GM21619 (cell line): ENCODE measurements around the gene ANKRD33B.
A peak's percentile ranks its signal among the peaks of the same experiment; 100 is the strongest.
"Not testable (repeated sequence)": the region's sequence is repeated elsewhere in the genome, so short reads cannot be mapped to it uniquely, and the experiment has no call there.

Experiments
- ATAC-seq: cut with Tn5 transposase; IDR thresholded peaks from one replicate; pipeline ENCODE4 v1.9.1; 2021; ENCODE audit not compliant: unreplicated experiment

Gene ANKRD33B

DNA sequence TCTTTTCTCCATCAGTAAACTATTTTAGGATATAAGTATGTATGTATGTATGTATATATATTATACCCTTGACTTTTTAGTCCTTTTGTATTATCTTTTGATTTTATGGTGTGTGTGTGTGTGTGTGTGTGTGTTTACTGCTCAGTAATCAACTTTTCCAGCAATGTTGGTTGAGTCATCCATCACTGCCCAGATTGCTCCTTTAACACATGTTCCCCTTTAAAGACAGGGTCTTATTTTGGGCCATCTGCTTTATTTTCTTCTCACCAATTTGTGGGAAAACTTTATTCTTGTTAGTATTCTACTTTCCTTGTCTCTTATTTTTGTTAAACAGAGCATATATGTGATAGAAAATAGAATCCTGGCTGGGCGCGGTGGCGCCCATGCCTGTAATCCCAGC, 28.1 kb downstream of the ANKRD33B start:
- ATAC-seq, result no peak

GRCh38 chr5:10592601-10593000, 28.7 kb downstream of the ANKRD33B start:
- peak; percentile 47 for ATAC-seq

DNA sequence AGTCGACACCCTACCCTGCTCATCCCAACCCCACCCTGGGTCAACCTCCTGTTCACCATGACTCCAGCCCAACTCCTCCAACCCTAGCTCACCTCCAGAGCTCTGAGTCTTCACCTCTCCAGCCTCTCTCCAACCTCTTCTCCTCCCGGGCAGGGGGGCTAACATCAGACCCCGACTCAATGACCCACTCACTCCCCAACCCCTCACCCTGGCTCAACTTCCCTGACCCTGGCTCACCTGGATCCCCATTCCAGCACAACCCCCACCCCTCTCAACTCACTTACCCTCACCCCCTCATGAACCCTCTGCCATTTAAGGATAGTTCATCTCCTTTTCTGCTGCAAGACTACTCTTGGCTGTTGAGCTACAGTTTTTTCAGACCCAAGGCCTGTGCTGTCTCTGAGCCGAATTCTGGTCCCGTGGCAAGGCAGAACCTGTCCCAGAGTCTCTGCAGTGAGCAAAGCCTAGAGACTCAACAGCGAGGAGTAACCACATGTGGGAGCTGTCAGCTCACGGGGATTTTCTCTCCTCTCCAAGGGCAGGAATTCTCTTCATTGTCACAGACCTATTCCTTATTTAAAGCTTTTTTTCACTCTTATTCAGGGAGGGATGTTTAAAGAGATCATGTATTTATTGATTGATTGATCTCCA, 29.8 kb downstream of the ANKRD33B start:
- no peak for ATAC-seq

DNA sequence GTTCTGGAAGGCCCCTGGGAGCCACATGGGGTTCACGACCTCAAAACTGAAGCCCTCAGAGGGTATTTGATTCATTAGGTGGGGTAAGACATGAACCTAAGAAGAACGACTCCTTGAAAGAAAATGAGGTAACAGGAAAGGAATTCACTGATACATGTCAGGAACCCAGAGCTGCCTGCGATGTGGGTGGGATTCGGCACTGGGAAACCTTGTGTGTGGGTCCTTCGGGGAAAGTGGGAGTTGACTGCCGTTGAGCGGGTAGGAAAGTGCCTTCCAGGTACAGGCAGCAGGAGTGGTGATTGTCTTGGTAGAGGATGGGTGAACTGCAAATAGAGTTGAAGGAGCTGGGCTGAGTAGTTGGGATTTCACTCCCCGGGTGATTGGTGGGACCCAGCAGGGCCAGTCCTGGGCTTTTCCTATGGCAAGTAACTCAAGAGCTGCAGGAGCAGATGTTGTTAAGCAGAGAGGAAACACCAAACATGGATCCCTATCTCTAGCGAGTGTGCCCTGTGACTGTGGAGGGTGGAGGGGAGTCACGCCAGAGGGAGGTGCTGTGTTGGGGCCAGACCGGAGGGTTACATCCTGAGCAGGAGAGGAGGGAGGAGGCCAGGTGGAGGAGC, 30.8 kb downstream of the ANKRD33B start:
- no peak for ATAC-seq

DNA sequence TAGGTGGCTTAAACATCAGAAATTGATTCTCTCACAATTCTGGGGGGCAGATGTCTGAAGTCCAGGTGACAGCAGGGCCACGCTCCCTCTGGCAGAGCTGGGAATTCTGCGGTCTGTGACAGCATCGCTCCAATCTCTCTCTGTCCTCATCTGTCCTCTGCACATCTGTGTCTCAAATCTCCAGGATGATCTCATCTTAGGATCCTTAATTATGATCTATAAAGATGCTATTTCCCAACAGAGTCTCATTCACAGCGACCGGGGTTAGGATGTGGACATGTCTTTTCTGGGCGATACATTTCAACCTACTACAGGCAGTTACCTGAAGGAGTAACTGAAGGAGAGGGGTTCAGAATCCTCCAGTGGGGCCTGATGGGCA, 31.4 kb downstream of the ANKRD33B start:
- no peak for ATAC-seq

GRCh38 chr5:10595672-10596309, 31.9 kb downstream of the ANKRD33B start:
- peak; percentile 35 for ATAC-seq

- no peak for ATAC-seq
Observed at GRCh38 chr5:10596310-10596703, 32.4 kb downstream of the ANKRD33B start.

- ATAC-seq, result no peak
Observed at GRCh38 chr5:10596886-10597451, 33.1 kb downstream of the ANKRD33B start.

- no peak for ATAC-seq
Observed at GRCh38 chr5:10599113-10599512, 35.2 kb downstream of the ANKRD33B start.

- ATAC-seq, result no peak
Observed at GRCh38 chr5:10599862-10600284, 36.0 kb downstream of the ANKRD33B start.

- peak; percentile 68 for ATAC-seq
Observed at GRCh38 chr5:10600626-10601245, 36.9 kb downstream of the ANKRD33B start.

GRCh38 chr5:10601246-10602030, 37.6 kb downstream of the ANKRD33B start:
- ATAC-seq, result peak; percentile 40

- ATAC-seq, result no peak
Observed at GRCh38 chr5:10602031-10602806, 38.3 kb downstream of the ANKRD33B start.

DNA sequence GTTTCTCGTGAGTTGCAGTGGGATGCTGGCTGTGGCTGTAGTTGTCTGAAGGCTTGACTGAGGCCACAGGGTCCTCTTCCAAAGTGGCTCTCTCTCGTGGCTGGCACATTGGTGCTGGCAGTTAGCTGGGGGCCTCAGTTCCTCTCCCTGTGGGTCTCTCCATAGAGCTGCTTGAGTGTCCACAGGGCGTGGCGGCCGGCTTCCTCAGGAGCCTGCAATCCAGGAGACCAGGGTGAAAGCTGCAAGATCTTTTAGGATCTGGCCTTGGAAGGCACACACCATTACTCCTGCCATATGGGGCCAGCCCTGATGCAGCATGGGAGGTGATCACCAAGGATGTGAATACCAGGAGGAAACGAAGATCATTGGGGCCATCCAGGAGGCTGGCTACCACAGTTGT, 41.1 kb downstream of the ANKRD33B start:
- no peak for ATAC-seq

GRCh38 chr5:10606632-10607022, 42.8 kb downstream of the ANKRD33B start:
- not testable (repeated sequence) for ATAC-seq

- ATAC-seq, result peak; percentile 82
Observed at GRCh38 chr5:10607023-10607665, 43.3 kb downstream of the ANKRD33B start.

GRCh38 chr5:10607666-10608073, 43.8 kb downstream of the ANKRD33B start:
- peak; percentile 61 for ATAC-seq

GRCh38 chr5:10608081-10608480, 44.2 kb downstream of the ANKRD33B start:
- not testable (repeated sequence) for ATAC-seq

DNA sequence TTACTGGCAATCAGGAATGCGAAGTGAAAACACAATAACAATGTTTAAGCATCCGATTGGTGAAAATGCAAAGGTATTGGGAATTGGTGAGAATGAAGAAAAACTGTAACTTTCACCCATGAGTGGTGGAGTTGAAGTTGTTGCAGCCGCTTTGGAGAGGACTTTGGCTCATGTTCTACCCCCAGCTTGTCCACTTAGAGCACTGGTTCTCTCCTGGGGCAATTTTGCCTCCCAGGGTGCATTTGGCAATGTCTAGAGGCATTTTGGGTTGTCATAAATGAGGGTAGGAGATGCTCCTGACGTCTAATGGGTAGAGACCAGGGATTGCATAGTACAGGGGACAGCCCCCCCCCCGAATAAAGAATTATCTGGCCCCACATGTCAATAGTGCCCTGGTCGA, 46.2 kb downstream of the ANKRD33B start:
- ATAC-seq, result no peak

DNA sequence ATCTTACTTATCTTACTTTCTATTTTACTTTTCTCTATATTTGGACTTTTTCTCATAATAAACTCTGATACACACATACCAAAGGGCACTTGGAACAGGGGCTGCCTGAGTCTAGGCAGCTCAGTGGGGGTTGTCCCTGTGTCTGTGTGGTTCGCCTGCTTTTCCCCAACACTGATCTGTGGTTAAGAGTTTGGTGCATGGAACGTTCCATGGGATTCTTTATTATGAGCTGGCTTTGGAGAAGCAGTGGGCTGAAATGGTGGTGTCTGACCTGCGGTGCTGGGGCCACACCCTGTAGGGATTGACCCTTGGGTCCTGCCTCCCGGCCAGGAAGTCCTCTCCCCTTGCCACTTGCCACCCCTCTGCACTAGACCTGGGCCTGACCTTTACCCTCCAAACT, 47.4 kb downstream of the ANKRD33B start:
- no peak for ATAC-seq
